Thoracic aorta (tissue), 2 donors: ENCODE results near the gene POR. TPM values are rescaled to one million over a fixed set of nuclear protein-coding genes. Genes with fewer than 3 reads are reported as not detected.
A peak's percentile ranks its signal among the peaks of the same experiment; 100 is the strongest.

Experiments used
- ATAC-seq: fragments of 150-250 bp; one replicate; pipeline ENCODE4 v1.8.0; 2017; ENCODE audit warnings: low read depth; ENCODE audit not compliant: insufficient number of reproducible peaks, low FRiP score
- DNase-seq: peaks from one replicate; pipeline ENCODE4 v3.0.0-alpha.2; 2020; ENCODE audit warnings: low spot score
- H3K27ac ChIP-seq, 2 donors: fragments of 200-600 bp; sonication (generic); 1 replicate in 1 of 2; 2 replicates in 1 of 2; pipeline ENCODE4 v1.5.1; 2016; ENCODE audit warnings: mild to moderate bottlenecking in 2 of 2, moderate library complexity in 2 of 2
- H3K27me3 ChIP-seq: fragments of 200-600 bp; sonication (generic); replicated peaks from 2 replicates; pipeline ENCODE4 v1.6.0; 2016; ENCODE audit warnings: mild to moderate bottlenecking; ENCODE audit not compliant: insufficient read depth
- H3K36me3 ChIP-seq: fragments of 200-600 bp; sonication (generic); one replicate; pipeline ENCODE4 v1.5.1; 2016
- H3K4me1 ChIP-seq, 2 donors: fragments of 200-600 bp; sonication (generic); 1 replicate in 1 of 2; 2 replicates in 1 of 2; pipeline versions ENCODE4 v1.5.1 to v1.6.0; 2016; ENCODE audit warnings: low read depth in 2 of 2, mild to moderate bottlenecking in 1 of 2; ENCODE audit not compliant: control insufficient read depth in 1 of 2
- H3K4me3 ChIP-seq: fragments of 200-600 bp; sonication (generic); 2 replicates; pipeline ENCODE4 v1.5.1; 2016; ENCODE audit warnings: mild to moderate bottlenecking
- H3K9me3 ChIP-seq: fragments of 200-600 bp; sonication (generic); 2 replicates; pipeline ENCODE4 v1.5.1; 2016
- CTCF ChIP-seq: fragments of 200-600 bp; sonication (generic); IDR thresholded peaks from one replicate; pipeline ENCODE4 v1.5.1; 2019; ENCODE audit warnings: antibody characterized with exemption
- total RNA-seq, 2 donors: library from RNA; depleted of rRNA; stranded (reverse); fragments of >200 nt; gene quantifications; one replicate each; pipeline versions ENCODE4 v1.1.0 to v1.2.3, GENCODE V29; 2016

The POR gene
- total RNA-seq, 2 donors from 2014 or later = 70.1 to 77.4 TPM

GRCh38 chr7:75958802-75959543 is 44.0 kb downstream of the POR start:
- H3K9me3 ChIP-seq = no peaks in the 10 kb centered on the region
- H3K36me3 ChIP-seq = peaks cover 21% of the 10 kb centered on the region
- TF ChIP-seq CTCF = no peak
- H3K27me3 ChIP-seq = no peaks in the 10 kb centered on the region
- no peak overlapping the region for H3K27ac ChIP-seq
- peaks cover 19 to 39% of the 10 kb centered on the region in 2 donors for H3K4me1 ChIP-seq
- H3K4me3 ChIP-seq = no peak overlapping the region
- ATAC-seq (no peak), DNase-seq (no peak)

- TF ChIP-seq CTCF = no peak
- no peaks in the 10 kb centered on the region for H3K9me3 ChIP-seq
- peaks cover 13% of the 10 kb centered on the region for H3K36me3 ChIP-seq
- ATAC-seq = no peak
- no peaks in the 10 kb centered on the region for H3K27me3 ChIP-seq
- H3K27ac ChIP-seq = peak overlapping the region in 1 of 2 donors; percentile 99
- no peak for DNase-seq
- H3K4me1 ChIP-seq = peaks cover 21 to 43% of the 10 kb centered on the region in 2 donors
- H3K4me3 ChIP-seq = no peak overlapping the region
Measured at GRCh38 chr7:75960372-75960771, 45.4 kb downstream of the POR start.

- TF ChIP-seq CTCF = no peak
- H3K9me3 ChIP-seq = no peaks in the 10 kb centered on the region
- no peak overlapping the region for H3K4me3 ChIP-seq
- peaks cover 29 to 47% of the 10 kb centered on the region in 2 donors for H3K4me1 ChIP-seq
- no peaks in the 10 kb centered on the region for H3K27me3 ChIP-seq
- peaks cover 12% of the 10 kb centered on the region for H3K36me3 ChIP-seq
- H3K27ac ChIP-seq = peak overlapping the region; percentile 95 to 99
- DNase-seq (no peak), ATAC-seq (no peak)
Measured at GRCh38 chr7:75961218-75961617, 46.3 kb downstream of the POR start.

- Histone ChIP-seq H3K27me3 (no peaks in the 10 kb centered on the region), H3K9me3 (no peaks in the 10 kb centered on the region), H3K4me1 (peaks cover 37 to 60% of the 10 kb centered on the region in 2 donors), H3K4me3 (peak overlapping the region; percentile 35), H3K27ac (peak overlapping the region; percentile 95 to 99), H3K36me3 (peaks cover 2% of the 10 kb centered on the region)
- no peak for TF ChIP-seq CTCF
- DNase-seq (no peak), ATAC-seq (peak; percentile 61)
Measured at GRCh38 chr7:75962607-75963380, 47.8 kb downstream of the POR start.

- no peak for TF ChIP-seq CTCF
- Histone ChIP-seq H3K27me3 (no peaks in the 10 kb centered on the region), H3K9me3 (no peaks in the 10 kb centered on the region), H3K4me1 (peaks cover 40 to 67% of the 10 kb centered on the region in 2 donors), H3K36me3 (no peaks in the 10 kb centered on the region), H3K4me3 (peak overlapping the region; percentile 35), H3K27ac (peak overlapping the region; percentile 95 to 99)
- ATAC-seq (no peak), DNase-seq (no peak)
Measured at GRCh38 chr7:75963381-75963995, 48.5 kb downstream of the POR start.
